SU-DHL-6 (cell line): ENCODE data around the gene LFNG.

Experiments used
- CTCF ChIP-seq: fragments of 200-600 bp; sonication (generic); IDR thresholded peaks from one replicate; pipeline ENCODE4 v1.5.1; 2017; ENCODE audit warnings: antibody characterized with exemption, mild to moderate bottlenecking, low read length, moderate library complexity; ENCODE audit not compliant: insufficient read depth, poor library complexity, severe bottlenecking
- EZH2phosphoT487 ChIP-seq: fragments of 200-600 bp; sonication (generic), shearing (Covaris generic); conservative IDR thresholded peaks from 2 replicates; pipeline ENCODE4 v1.6.1; 2018; ENCODE audit warnings: mild to moderate bottlenecking, antibody characterized with exemption, low read length, moderate library complexity, mixed read lengths

GRCh38 chr7:2520131-2520760 is 672 bp downstream of the LFNG start:
- TF ChIP-seq CTCF (no peak), EZH2phosphoT487 (no peak; the same call in 1 of the 2 replicates)
